Activated gamma-delta T cell treated with Interleukin-2 at 50 U/mL for 16 hours (primary cell): ENCODE measurements around the gene PREX1.

ENCODE experiments used
- DNase-seq: peaks from one replicate; pipeline ENCODE4 v3.0.0-alpha.2; 2020

PREX1 gene

DNA sequence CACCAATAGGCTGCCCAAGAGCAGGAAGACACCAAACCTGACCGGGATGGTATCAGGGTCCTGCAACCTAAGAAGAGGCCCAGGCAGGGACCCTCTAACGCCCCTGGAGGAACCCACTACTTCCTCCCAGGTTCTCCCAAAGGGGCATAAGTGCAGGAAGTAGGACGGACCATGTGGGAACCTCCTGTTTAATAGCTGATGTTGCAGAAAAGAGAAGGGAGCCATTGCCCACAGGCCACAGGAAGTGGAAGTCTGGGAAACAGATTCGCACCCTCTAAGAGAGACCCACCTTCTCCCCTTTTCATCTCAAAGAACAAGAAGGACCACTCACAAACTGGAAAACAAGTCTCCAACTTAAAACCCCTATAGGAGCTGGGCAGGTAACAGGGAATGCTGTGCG is 18.1 kb downstream of the PREX1 start:
- DNase-seq = no peak

DNA sequence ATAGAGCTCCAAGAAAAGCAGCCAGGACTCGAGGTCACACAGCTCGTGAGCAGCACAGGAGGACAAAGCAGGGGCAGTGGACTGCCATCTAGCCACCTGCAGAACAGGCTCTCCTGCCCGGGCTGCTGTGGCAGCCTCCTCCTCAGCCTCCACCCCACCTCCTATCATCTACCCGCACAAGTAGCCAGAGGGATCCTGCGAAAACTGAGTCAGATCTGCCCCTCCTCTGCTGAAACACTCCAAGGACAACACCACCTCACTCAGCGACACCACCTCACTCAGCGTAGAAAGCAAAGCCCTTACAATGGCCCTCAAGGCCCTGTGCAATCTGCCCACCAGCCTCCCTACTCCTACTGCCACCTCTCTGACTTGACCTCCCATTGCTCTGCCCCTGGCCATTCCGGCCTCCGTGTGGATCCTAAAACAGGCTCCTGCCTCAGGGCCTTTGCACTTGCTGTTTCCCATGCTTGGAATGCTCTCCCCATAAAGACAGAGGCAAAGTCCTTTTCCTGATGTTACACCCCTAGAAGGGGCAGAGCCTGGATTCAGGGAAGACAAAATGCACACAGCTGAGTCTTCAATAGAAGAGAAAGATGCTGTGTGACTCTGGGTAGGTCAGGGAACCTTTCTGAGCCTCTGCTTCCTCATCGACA is 19.3 kb downstream of the PREX1 start:
- no peak for DNase-seq

DNA sequence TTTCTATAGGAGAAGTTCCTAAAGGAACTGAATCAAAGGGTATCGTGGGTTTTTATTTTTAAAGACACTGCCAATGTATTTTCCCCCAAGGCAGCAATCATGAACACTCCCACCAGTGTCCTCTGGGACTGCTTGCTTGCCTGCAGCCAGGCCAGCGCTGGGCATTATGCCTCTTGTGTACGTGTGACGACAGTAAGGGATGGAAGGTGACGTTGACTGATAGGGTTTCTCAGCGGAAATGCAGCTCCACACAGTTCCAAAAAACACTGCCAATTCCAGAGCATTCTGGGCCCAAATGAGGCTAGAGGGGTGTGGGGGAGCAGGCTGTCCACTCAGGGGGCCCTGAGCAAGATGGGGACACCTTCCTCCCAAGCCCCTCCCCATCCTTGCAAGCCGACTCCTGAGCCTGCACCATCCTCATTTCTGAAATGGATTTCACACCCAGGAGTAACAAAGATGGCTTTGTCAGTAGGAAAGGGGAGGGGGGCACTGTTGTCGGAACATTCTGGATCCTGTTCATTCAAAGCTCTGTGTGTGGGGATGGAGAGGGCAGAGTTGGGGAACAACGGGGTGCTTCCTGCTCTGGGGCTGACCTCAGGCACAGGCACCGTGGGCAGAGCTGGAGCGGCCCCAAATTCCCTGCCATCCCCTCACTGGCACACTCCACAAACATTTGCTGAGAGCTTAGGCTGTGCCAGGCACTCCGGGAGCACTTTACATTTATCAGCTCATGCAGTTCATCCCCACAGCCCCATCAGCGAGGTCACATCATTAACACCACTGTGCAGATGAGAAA is 20.0 kb downstream of the PREX1 start:
- DNase-seq = no peak

DNA sequence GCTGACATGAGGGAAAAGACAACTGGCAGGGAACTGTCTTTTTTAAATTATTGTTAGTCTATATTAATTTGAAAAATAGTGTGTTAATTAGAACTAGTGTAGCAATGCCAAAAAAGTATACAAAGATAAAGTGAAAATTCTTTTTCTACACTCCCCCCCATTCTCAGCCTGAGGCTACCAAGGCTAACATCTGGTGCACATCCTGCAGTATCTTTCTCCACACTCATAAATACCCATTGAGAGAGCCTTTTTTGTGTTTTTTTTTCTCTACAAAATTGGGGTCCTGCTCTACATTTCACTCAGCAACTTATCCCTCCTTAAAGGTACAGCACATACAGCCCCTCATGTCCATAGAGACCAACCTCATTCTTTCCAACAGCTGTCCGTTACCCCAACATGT is 20.7 kb downstream of the PREX1 start:
- no peak for DNase-seq

DNA sequence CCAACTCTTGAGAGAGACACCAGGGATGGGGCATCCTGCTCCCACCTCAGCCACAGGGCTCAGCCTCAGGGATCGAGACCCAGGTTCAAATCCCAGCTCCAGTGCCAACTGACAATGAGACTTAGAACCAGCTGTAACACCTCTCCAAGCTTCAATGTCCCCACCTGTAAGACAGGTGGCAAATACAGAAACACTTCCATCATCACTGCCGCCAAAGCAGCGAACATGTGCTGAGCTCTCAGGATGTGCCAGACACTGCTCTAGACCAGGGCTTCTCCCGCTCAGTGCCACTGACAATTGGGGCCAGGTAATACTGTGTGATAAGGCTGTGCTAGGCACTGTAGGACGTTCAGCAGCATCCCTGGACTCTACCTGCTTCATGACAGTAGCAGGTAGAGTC is 22.1 kb downstream of the PREX1 start:
- no peak for DNase-seq

DNA sequence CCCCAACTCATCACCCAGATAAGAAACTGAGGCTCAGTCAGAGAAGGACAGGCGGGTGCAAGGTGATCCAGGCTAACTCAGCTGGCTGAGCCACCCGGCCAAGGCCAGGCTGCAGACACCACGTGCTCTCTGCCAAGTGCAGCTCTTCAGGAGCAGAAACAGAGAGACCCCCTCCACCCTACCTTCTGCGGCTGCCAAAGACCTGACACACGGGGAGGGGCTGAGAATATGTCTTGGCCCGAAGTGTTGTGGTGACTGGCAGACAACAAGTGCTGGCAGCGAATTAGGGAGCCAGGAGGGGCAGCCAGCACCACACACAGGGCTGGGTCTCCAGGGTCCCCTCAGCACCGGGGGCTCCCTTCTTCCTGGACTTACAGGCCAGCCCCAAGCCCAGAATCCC is 22.5 kb downstream of the PREX1 start:
- DNase-seq = no peak

DNA sequence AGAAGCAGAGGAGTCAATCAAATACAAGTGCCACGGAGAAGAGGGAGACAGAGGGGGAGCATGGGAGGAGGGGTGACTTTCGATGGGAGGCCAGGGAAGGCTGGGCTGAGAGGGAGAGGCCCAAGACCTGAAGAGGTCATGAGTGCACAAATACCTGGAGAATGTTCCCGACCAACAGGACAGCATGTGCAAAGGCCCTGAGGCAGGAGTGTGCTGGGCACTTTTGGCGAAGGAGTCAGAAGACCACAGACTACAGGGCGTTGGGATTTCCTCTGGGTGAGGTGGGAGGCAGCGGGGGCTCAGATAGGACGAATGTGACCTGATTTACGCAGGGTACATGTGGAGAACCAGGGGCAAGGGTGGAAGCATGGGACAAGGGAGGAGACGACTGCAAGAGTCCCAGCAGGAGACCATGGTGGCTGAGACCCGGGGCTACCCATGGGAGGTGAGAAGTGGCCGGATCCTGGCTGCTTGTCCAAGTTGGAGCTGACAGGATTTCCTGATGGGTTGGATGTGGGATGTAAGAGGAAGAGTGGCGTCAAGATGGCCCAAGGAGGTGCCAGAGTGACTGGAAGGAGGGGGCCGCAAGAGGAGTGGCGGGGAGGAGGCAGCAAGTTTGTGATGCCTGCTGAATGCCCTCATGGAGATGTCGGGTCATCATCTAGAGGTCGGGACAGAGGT is 23.4 kb downstream of the PREX1 start:
- DNase-seq = no peak

DNA sequence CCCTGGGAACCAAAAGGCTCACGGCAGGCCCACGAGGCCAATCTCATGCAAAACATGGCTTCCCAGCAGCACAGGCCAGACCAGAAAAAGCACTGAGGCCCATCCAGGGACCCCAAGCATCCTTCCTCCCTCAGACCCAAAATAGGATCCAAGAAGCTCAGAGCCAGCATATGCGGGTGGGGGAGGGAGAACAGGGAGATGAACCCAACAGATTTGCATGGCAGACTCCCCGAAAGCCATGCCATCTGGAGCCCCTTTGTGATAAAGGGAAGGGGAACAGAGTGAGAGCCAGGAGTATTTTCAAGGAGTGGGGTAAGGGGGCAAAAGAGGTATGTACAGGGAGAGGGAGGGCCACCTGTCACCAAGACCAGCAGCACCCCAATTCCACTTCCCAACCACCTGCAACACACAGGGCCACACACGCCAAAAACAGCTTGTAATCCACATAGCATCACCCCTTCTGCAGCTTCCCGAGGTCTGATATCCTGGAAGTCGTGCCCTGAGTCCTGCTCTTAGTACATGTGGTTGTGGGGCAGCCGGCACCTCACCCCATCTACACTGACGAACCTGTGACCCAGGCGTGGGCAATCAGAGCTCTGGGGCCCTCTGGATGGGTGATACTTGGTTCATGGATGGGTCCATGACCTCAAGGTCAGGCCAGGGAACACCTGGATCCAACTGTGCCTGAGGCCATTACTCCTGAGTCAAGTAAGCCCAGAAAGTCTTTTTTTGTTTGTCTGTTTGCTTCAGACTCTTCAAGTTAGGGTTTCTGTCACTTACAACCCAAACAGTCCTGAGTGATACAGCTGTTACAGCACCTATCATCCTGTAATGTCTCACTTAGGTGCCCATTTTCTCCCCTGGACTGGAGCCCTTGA is 24.4 kb downstream of the PREX1 start:
- no peak for DNase-seq

DNA sequence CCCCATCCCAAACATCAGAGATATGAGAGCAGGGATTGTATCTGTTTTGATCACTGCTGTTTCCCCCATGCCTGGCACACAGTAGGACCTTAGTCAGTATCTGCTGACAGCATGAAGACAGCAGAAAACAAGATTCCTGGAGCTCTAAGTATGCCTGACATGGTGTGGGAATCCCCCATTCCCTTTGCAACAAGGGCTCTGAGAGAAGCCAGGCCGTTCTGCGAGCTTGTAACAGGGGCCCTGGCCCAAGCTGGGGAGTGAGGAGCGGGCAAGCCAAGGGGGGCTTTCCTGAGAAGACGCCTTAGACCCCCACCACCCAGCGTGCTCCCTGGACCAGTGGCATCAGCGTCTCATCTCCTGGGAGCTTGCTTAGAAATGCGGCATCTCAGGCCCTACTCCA is 25.2 kb downstream of the PREX1 start:
- DNase-seq = no peak

DNA sequence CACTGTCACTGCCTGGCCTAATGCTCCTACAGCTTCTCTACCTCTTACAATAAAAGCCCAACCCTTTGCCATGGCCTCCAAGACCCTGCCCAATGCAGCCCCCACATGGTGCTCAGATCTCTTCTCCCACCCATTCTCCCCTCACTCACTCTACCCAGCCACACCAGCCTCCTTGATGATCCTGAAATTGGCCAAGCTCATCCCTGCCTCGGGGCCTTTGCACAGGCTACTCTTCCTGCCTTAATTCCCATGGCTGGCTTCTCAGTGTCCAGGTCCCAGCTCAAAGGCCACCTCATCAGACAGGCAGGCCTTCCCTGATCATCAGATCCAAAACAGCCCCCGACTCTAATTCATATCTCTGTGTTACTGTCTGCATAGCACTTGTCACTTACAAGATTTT is 25.6 kb downstream of the PREX1 start:
- no peak for DNase-seq

DNA sequence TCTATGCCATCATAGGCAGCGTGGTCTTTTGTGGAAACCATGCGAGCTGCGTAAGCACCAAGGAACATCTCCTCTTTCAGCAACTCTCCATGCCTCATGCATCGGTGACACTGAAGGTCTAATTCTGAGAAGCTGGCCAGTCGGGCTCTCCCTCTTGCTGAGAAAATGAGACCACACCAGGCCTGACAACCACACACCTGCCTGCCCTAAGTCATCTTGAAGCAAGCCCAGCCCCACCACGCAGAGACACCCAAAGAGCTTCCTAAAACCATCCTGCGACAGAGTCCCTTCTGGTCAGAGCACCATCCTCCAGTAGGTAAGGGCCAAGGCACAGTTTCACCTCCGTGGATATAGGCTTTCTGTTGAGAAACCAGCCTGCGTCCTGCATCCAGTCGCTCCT is 26.6 kb downstream of the PREX1 start:
- DNase-seq = no peak

DNA sequence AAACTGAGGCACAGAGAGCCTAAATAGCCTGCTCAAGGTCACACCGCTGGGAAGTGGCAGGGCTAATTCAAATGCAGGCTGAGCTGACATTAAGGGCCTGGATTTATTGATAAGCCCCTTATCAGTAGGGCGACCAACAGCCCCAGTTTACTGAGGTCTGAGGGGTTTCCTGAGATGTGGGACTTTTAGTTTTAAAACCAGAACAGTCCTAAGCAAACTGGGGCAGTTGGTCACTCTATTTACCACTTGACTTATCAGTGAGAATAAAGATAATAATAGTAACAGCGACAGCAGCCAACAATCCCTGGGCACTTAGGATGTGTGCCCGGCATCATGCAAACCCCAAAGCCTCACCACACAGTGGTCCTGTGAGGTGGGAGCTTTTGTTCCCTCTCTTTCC is 27.6 kb downstream of the PREX1 start:
- no peak for DNase-seq

DNA sequence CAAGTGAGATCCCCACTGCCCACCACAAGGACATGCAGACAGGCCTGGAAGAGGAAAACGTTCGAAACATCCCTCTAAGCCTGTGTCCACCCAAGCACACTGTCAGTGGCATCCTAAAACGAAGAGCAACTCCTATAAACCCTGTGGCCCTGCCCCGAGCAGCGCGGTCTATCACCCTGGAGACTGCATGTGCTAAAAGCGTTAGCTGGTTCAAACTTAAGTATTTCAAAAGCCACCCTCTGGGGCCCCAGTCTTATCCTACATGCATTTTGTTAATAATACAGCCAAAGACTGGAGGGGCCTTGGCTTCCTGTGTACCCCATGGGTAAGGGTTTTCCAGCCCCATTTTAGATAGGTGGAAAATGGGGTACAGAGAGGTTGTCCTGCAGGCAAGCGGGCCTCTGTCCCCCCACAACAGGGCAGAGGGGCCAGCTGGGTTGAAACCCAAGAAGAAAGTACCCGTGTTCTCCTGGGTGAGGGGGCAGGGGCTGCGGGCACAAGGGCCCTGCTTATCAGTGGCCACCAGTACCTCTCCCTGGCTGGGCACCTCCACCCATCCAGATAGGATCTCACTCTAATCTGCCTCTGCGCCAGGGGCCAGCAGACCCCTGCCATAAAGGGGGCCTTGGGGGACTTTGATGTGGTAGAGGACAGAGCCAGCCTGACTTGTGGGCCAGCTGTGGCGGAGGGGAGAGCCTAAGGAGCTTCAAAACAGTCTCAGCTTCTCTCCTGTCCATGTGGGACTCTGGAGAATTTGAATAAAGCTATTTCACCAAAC is 28.3 kb downstream of the PREX1 start:
- DNase-seq = no peak

DNA sequence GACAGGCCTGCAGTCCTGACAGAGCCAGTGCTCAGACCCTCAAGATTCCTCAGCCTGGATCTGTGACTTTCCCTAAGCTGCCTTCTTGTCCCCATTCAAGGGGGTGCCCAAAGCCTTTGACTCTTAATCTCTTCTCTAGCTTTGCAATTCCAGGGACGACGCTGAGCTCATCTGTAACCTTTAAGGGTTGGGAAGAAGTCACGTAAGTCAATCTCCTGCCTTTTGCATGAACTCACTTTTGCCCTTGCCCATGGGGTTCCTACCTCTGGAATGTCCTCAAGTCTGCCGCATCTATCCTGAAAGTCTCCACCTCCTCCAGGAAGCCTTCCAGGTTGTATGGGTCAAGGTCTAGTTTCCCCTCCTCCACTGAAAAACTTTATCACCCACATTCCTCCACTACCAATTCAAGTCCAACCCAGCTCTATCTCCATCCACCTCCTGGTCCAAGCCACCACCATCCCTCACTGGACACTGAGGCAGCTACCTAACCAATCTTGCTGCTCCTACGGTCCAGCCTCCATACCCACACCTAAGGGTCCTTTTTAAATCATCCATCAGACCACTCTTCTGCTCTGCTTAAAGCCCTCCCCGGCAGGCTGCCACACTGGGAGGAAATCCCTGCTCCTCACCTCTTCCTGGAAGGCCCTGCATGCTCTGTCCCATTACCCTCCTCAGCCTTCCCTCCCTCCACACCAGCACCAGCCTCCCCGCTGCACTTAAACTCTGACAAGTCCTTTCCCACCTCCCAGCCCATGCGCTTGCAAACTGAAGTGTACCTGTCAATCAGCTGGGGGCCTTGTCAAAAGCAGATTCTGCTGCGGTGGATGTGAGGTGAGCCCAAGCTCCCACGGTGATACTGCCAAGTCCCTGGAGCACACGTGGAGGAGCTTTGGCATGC is 29.7 kb downstream of the PREX1 start:
- DNase-seq = no peak

DNA sequence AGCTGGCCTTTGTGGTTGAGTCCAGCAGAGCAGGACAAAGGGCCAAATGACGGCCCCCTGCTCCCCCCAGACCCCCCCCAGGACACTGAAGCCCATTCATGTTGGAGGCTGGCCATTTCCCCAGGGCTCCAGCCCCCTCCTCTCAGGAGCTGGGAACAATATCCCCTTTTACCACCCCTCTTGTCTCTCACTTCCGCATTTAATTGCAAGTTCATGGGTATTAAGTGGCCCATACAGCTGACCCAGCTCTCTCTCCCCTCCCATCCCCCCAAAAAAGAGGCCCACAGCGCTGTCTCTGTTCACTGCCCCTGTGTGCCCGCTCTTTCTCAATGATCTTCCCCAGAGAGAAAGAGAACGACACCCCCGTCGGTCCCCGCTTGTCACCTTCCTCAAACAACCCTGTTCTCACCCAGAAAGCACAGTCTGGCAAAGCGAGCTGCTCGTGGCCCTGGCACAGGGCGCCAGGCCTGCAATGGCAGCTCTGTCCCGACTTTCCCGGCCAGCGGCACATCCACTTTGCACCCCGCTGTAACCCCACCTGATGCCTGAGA is 30.4 kb downstream of the PREX1 start:
- DNase-seq = no peak

DNA sequence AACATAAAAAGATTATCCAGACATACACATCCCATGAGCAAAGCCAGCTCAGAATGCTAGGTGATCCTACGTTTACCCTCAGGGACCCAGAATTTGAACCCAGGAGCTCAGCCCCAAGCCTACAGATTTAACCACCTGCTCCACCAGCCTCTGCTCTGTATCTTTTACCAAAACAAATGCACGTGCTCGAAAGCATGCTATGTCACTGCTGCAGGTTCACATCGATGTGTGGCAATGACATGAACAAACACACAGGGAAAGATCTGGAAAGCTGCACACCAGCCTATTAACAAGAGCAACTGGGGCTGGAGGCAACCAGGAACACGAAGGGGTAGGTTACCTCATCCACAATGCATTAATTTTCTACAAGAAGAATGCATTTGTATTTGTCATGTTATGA is 32.1 kb downstream of the PREX1 start:
- no peak for DNase-seq

DNA sequence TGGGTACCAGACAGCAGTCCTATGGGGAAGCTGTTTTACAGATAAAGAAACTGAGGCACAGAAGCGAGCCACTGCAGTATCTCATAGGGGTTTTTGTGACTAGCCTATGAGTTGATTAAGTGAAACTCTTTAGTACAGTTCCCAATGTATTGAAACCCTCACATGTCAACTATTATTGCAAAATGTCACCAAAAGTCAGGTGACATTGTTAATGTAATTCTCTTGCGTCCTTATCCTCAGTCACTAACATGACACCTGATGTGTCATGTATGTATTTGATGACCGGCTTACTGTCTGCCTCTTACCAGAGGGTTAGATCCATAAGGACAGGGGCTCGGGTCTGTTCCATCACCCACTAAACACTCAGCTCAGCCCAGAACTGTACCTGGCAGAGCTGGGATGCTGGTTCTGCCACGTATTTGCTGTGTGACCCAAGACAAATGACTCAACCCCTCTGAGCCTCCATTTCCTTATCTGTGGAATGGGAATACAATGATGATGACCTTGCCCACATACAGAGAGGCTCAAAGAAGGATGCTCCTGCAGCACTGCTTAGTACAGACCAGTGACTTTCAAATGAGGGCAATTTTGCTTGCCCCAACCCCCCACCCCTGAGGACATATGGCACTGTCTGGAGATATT is 32.9 kb downstream of the PREX1 start:
- DNase-seq = no peak

DNA sequence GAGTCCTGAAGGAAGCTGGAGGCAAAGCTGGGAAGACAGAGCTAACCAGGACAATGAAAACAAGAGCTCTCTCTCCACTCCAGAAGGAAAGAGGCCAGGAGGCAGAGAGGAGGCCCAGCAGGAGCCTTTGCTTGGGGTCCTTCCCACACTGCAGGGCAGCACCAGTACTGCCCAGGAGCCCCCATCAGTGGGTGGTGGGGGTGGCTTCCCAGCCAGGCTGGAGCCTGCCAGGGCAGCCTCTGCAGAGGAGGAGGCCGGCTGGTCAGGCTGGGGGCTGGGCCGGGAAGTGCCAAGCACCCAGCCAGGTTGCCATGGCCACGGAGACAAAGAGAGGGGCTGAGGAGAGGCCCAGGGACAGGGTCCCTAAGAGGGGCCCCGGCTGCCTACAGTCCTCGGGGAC is 33.4 kb downstream of the PREX1 start:
- DNase-seq = no peak

DNA sequence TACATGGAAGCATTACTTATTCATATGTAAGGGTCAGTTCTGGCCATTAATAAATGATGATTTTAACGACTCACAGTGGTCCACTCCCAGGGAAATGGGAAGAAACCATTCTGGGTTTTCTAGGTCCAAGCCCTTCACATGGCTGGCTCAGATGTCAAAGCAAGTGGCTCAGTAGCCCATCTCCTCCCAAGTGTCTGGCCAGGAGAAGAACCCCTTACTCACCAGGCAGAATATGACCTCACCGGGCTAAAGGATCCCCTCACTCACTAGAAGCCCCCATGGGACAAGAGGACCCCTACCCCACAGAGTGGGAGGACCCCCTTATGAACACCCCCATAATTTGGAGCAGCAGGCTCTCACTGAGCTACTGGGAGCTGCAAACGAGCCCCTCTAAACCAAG is 34.0 kb downstream of the PREX1 start:
- DNase-seq = no peak

DNA sequence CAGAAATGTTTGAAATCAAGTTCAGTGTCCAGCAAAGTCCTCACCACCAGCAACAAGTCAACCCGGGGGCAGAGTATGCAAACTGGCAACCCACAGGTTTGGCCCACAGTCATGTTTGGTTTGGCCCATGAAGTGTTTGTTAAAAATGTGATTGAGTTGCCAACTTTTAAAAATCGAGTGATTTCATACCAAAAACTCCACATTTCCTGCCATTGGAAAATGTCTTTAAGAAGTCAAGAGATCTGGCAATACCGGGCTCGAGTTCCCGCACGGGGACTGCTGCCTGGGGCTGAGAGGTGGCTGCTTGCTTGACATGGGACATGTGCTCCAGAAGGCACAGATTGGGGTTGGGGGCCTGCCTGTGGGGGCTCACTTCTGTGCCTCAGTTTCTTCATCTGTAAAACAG is 36.1 kb downstream of the PREX1 start:
- DNase-seq = no peak

DNA sequence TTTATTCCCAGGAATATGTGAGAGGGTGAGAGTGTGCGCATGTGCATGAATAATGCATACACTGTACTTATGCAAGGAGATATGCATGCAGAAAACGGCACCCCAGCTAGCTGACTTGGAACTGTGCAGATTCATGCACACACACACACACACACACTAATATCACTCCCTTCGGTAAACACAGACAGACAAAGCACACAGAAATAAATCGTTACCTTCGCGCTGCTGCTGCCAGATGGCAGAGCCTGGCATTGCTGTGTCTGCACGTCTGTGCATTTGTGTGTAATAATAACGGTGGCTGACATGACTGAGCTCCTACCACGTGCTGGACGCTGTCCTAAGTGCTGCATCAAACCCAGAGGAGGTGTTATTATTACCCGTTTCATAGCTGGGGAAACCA is 36.8 kb downstream of the PREX1 start:
- no peak for DNase-seq
